Right hindlimb (tissue), 1 donor: ENCODE data around the gene RAB40B.
"Not testable (repeated sequence)": the region's sequence is repeated elsewhere in the genome, so short reads cannot be mapped to it uniquely, and the experiment has no call there.

ENCODE experiments used
- DNase-seq: peaks from one replicate; pipeline ENCODE4 v3.0.0-alpha.2; 2018

RAB40B gene

DNA sequence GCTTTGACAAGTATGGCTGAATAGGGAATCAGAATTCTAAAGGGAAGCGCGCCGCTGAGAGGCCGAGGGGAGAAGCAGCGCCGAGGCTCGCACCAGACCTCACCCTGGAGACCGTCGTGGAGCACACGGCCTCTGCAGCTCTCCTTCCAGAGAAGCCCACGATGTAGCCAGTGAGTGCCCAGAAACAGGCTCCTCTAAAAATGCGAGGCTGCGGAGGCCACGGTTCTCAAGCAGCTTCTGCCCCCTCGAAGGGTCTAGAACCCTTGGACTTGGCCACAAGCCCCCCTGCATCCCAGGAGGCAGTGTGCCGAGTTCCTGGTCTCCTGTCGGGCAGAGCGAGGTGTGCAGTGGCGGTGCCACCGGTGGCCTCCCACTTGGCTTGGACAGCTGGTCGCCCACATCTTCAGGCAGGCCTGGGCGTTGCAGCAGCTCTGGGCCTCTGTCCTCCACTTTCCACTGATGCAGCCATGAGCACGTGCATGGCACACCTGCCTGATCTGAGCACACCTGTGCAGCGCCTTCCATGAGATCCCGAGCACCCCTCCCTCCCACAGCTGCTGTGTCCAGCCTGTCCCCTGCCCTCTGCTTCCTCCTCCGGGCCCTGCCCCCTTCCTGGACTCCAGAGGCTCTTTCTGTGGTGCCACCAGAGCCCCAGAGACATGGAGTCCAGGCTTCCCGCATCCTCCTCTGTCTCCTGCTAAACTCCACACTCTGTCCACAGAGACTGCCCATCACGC is 31.4 kb downstream of the RAB40B start:
- DNase-seq = no peak

DNA sequence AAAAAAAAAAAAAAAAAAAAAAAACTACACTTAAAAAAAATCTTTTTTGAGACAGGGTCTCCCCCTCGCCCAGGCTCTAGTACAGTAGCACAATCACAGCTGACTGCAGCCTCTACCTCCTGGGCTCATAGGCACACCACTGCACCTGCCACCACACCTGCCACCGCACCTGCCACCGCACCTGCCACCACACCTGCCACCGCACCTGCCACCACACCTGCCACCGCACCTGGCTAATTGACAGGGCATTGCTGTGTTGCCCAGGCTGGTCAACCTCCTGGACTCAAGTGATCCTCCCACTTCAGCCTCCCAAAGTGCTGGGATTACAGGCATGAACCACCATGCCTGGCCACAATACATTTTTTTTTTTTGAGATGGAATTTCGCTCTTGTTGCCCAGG is 32.6 kb downstream of the RAB40B start:
- DNase-seq = no peak

DNA sequence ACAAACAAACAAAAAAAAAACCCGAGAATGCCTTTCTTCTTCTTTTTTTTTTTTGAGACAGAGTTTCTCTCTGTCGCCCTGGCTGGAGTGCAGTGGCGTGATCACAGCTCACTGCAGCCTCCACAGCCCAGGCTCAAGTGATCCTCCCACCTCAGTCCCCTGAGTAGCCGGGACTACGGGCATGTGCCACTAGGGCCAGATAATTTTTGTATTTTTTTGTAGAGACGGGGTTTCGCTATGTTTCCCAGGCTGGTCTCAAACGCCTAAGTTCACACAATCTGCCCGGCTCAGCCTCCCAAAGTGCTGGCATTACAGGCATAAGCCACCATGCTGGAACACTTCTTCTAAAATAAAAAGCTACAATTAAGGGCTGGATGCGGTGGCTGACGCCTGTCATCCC is 33.3 kb downstream of the RAB40B start:
- DNase-seq = no peak

DNA sequence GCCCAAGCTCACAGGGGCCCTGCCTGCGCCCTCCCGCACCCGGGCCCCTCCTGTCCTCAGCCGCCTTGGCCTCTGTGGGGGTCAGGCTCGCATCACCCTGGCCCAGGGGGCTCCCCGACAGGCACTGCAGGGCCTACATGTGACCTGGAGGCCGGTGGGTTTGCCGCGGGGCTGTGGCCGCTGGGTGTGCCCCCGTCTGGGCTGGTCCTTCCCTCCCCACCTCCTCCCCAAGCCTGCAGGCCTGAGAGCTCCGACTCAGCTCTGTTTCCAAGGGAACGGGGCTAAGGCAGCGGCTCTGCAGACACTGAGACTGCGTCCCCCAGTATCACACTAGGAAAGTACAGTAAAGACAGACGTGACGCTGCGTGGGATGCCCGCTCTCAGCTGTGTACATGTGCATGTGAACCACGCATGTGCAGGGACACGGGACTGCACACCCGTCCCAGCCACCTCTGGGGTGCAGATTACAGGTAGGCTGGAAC is 33.8 kb downstream of the RAB40B start:
- DNase-seq = no peak

DNA sequence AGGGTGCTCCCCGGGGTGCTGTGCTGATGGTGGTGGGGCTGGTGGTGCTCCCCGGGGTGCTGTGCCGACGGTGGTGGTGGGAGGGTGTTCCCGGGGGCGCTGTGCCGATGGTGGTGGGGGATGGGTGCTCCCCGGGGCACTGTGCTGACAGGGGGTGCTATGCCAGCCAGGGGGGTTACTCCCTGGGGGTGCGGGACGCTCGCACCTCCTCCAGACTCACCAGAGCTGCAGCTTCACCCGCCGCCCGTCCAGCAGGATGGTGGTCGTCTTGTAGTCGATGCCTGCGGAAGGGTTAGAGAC is 34.3 kb downstream of the RAB40B start:
- DNase-seq = no peak

DNA sequence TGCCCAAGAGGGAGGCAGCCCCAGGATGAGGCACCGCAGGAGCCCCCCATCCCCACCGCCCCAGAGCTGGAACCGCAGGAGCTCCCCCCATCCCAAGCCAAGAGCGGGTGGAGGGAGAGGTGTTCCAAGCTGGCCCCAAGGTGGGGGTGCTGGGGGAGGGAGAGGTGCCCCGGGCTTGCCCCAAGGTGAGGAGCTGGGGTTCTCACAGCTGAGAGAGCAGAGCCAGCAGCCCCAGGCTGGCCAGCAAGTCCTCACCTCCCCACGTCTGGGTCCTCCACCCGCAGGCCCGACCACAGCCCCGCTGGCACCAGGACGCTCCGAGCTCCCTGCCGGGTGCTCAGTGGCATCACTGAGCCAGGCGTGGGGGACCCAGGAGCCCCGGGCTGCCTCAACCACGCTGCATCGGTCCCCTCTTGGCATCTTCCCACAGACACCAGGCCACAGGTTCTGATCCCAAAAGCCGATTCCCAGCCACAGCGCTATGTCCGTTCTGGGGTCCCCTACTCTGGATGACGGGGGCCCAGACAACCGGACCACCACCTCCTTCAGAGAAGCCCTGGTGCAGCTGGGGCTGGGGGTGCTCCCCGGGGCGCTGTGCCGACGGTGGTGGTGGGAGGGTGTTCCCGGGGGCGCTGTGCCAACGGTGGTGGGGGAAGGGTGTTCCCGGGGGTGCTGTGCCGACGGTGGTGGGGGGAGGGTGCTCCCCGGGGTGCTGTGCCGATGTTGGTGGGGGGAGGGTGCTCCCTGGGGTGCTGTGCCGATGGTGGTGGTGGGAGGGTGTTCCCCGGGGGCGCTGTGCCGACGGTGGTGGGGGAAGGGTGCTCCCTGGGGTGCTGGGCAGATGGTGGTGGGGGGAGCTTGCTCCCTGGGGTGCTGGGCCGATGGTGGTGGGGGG is 34.9 kb downstream of the RAB40B start:
- no peak for DNase-seq

DNA sequence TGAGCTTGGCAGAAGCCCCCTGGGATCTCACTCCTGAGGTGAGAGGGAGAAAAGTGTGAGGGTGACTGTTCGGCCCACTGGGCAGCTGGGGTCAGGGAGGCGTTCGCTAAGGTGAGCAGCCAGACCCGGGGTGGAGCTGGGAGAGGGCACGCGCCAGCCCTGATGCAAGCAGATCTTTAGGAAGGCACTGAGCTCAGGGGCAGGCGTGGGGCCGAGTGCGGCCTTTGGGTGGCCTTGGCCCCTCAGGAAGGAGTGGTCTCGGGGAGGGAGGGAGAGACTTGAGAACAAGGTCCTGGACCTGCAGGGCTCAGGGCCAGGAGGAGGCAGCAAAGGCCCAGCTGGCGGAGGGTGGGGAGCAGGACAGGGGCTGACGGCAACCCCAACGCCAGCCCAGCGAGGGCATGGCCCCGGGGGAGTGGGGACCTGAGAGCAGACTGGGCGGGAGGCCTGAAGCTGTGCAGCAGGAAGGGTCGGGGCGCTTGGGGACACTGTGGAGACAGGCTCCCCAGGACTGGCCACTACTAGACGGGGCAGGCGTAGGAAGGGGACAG is 35.7 kb downstream of the RAB40B start:
- no peak for DNase-seq

DNA sequence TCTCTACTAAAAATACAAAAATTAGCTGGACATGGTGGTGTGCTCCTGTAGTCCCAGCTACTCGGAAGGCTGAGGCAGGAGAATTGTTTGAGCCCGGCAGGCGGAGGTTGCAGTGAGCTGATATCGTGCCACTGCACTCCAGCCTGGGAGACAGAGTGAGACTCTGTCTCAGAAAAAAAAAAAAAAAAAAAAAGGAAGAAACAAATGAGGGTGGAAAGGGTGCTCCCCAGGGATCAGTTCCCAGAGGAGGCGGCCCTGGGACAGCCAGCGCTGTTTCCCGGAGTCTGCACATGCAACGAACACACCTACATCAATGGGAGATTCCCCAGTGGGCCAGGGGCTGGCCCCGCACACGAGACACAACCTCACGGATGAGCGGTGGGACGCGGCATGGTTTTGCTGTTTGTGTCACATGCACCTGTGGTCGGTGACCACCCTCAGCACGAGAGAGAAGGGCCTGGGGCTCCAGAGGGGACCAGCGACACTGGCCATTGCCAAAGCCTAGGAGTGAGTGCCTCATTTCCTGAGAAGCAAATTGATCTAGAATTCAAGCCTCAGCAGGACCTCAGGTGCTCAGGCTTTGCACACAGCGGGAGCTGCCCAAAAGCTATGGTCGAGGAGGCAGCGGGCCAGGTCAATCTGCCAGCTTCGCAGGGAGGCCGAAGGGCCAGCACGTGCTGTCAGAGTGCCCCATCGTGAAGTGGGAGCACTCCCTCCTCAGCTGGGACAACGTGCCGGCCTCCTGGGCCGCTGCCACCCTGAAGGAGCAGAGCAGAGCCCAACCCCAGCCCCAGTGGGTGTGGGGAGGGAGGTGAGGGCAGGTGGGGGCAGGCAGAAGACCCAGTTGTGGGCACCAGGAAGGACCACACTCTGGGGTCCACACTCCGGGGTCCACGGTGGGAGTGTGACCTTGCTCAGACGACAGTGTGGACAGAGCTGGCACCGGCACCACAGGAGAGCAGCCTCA is 36.5 kb downstream of the RAB40B start:
- no peak for DNase-seq

DNA sequence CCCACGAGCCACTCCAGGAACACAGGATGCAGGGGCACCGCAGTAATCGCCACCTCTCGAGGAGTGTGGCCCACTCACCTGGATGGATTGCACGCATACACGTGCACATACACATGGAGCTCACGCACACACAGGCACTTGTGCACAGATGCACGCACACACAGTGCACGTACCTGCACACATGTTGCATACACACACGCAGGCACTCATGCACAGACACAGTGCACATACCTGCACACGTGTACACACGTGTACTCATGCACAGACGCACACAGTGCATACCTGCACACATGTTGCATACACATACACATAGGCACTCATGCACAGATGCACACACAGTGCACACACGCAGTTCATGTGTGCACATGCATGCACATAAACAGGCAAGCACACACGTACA is 38.6 kb downstream of the RAB40B start:
- DNase-seq = no peak

DNA sequence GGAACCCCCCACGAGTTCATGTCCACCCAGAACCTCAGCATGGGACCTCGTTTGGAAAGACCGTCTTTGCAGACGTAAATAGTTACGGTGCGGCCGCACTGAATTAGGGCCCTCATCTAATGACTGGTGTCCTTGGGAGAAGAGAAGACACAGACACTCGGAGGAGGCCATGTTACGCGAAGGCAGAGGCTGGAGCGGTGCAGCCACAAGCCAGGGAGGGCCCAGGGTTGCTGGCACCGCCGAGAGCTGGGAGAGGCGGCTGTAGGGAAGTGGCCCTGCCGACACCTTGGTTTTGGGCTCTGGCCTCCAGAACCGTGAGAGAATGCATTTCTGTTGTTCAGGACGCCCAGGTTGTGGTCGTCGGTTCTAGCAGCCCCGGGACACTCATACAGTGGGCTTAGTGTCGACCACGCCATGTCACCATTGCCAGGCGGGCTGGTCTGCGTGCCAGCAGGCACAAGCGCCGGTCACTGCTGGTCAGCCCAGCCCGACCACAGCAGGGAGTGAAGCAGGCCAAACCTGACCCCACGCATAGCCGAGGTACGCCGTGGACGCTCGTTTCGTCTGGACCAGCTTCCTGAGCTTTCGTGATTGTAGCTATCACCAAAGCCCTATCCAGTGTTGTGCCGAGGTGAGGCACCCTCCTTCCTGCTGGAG is 39.6 kb downstream of the RAB40B start:
- no peak for DNase-seq

DNA sequence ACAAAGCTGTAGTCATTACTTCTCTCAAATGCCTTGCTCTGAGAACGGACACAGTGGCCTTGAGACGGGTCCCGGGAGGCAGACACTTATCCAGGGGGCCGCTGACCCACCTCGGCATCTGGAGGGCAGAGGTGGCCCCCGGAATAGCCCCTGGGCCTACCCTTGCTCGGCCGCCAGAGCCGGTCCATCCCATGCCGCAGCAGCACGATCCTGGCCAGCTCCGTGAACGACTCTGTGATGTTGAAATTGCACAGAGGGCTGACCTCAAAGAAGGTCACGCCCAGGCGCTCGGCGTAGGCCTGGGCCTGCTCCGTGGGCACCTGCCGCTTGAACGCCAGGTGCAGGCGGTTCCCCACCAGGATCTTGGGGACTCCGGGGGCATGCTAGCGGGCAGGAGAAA is 40.2 kb downstream of the RAB40B start:
- no peak for DNase-seq

DNA sequence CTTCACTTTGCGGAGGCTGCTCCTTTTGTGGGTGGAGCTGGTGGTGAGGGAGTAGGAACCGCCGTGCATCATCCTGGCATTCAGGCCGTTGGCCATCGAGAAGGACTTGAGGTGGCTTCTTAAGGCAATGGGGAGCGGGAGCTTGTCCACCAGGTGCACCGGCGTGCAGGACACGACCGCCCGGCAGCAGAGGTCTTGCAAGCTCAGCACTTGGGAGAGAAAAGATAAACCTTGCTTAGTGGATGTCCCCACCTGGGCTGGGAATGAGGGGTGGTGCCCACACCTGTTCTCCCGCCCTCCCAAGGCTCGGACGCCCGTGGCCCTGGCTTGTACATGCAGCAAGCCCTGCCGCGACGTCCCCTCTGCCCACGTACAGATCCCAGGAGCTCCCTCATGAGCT is 40.6 kb downstream of the RAB40B start:
- DNase-seq = no peak

DNA sequence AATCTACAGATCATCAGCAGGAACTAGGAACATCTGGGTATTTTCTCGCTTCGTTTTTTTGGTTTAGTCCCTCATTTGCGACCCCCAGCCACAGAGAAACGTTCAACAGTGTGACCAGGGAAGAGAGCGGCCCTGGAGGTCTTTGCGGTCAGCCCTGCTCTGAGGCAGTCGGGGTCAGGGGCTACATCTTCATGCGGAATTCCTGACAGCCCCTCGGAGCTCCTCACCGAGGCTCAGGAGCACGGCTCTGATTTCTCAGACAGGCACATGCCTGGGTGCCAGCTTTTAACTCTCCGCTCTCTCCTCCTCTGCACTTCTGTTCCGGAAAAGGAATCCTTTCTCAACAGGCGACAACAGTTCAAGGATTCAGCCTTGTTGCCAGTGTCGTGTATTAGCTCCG is 42.2 kb downstream of the RAB40B start:
- no peak for DNase-seq

DNA sequence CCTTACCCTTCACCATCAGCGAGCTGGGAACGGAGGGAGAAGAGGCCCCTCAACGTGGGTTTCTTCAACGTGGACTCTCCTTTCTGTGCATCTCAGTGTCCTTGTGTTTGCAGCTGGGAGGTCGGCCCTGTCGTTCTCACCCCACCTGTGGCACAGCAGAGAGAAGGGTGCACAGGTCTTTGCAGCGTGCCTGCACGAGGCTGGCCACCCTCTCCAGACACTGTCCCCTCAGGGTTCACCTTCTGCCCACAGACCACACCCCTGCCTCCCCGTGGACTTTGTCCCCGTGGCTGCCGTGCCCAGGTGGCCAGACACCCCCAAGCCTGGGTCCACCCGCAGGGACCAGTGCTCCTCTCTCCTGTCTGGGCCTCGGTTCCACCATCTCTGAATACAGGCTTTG is 43.0 kb downstream of the RAB40B start:
- DNase-seq = no peak

DNA sequence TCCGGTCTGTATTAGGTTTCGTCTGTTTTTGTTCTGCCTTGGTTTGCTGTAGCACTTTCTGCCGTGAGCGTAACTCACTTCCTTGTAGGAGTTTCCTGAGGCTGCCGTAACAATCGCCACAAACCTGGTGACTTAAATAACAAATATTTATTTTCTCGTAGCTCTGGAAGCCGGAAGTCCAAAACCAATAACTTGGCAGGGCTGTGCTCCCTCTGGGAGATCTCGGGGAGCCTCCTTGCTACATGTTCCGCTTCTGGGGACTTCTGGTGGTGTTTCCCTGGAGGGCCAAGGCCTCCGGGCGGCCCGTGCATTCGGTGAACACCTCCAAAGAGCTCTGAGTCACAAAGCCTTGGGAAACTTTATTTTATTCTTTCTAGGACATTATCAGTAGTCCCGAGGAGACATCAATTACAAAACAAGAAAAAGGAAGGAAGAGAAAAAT is 43.4 kb downstream of the RAB40B start:
- DNase-seq = no peak

DNA sequence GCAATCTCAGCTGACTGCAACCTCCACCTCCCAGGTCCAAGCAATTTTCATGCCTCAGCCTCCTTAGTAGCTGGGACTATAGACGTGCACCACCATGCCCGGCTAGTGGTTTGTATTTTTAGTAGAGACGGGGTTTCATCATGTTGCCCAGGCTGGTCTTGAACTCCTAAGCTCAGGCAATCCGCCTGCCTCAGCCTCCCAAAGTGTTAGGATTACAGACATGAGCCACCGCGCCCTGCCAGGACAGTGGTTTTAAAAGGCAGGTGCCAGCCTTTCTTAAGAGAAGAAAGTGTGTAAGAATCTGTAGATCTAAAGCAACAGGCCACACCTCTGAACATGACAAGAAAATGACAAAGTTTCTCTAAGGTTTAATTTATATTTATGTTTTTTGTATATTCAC is 43.9 kb downstream of the RAB40B start:
- DNase-seq = not testable (repeated sequence)

DNA sequence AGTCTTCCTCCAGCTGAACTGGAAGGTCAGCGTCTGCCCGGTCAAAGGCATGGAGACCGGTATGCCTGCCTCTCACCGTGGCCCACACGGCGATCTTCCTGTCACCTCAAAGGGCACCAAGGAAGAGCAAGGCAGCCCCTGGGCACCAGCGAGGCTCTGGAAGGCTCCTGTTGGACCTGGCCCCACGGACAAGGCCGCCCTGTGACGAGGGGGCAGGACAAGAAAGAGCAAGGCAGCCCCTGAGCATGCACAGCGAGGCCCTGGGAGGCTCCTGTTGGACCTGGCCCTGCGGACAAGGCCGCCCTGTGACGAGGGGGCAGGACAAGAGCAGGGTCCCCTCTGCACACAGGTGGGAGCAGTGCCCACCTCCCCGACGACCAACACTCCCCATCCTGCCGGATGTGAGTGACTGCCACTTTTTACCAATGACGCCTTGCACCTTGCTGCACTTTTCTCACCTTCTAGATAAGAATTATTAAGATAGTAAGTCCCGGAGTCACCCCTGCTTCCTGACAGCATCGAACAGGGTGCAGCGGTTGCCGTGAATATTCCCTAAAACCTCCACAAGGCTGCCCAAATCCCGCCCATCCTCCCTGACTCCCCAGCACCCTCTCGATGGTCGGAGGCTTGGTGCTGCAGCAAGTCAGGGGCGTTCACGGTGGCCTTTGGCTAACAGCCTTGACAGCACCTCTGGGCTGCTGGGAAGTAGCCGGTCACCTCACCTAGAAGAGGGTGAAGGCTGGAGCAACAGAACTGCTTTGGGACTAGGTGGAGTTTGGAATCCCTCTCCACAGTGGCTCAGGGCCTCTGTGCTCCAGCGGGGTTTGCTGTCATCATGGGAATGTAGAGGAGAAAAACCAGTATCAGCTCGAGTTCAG is 44.6 kb downstream of the RAB40B start:
- no peak for DNase-seq

DNA sequence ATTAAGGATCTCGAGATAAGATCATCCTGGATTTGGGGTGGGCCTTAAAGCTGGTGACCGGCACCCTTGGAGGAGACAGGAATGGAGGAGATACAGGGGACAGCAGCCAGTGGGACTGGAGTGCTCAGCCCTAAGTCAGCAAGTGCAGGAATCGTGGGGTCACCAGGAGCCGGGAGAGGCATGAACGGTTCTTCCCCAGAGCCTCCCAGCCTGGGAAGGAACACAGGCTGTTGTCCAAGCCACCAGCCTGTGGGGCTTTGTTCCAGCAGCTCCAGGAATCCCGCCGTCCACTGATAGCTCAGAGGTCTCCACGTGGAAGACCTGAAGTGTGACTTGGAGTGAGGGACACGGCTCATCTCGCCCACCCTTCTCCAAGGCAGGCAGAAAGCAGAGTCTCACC is 47.8 kb downstream of the RAB40B start:
- no peak for DNase-seq

DNA sequence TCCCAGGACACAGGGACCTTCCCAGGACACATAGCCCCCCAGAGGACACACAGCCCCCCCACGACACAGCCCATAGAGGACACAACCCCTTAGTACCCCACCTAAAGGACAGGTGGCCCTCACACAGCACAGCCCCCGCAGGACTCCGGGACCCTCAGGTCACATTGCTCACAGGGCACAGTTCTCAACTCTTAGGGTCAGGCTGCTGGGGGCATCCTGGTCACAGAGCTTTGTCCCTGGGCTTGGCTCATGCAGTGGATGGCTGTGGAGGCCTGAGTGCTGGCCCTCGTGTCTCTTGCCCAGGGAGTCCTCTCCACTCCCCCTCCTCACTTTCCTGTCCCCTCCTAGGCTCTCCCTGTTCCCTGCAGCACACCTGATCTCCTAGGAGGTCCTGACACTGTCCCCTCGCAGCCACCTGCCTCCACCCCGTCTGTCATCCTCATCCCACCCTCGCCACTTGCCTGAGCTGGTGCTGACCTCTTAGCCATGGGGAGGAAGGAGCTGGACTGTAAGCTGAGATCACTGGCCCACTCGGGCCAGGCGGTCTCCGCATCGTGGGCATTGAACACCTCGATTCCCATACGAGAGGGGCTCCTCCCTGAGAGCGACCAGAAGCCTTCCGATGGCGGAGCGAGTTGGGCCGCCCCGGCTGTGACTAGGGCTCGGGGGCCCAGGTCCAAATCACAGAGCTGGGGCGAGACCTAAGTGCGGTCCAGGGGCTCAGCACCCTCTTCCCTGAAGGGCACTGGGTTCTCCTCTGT is 48.8 kb downstream of the RAB40B start:
- DNase-seq = no peak

DNA sequence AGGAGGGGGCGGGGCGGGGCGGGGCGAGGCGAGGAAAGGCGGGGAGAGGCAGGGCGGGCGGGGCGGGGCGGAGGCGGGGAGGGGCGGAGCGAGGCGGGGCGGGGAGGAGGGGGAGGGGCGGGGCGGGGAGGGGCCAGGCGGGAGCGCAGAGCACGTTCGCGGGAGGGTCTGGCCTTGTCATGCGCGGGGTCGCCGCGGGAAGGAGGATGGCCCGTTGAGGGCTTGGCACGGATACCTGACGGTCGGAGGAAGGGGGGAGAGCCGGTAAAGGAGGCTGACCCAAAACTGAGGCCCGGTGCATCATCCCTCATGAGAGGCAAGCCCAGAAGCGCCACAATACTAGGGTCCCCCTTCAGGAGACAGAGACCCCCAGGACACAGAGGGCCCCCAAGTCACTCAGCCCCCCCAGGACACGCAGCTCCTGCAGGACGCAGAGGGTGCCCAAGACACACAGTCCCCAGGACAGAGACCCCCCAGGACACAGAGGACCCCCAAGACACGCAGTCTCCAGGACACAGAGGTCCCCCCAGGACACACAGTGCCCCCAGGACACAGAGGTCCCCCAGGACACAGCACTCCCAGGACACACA is 49.7 kb downstream of the RAB40B start:
- no peak for DNase-seq
